GM23338 (cell line): ENCODE data around the gene GAREM1. TPM values are rescaled to one million over a fixed set of nuclear protein-coding genes. Genes with fewer than 3 reads are reported as not detected.
A peak's percentile ranks its signal among the peaks of the same experiment; 100 is the strongest.

Source experiments
- ATAC-seq: fragments of 200-7000 bp; cut with Tn5 transposase; 3 replicates; pipeline ENCODE4 v1.9.1; 2020
- DNase-seq: peaks from one replicate; pipeline ENCODE4 v3.0.0-alpha.2; 2015; ENCODE audit warnings: low spot score
- H2AFZ ChIP-seq: fragments of 200-600 bp; sonication (generic); 2 replicates; pipeline ENCODE4 v1.8.0; 2016; ENCODE audit warnings: antibody characterized with exemption, mild to moderate bottlenecking, moderate library complexity
- H3F3A ChIP-seq: fragments of 200-600 bp; sonication (generic); replicated peaks from 2 replicates; pipeline ENCODE4 v1.8.0; 2017; ENCODE audit warnings: antibody characterized with exemption, mixed run types, low read depth
- H3K27ac ChIP-seq: fragments of 200-600 bp; sonication (generic); 2 replicates; pipeline ENCODE4 v1.6.1; 2016; ENCODE audit warnings: low read depth
- H3K27me3 ChIP-seq: fragments of 200-600 bp; sonication (generic); 2 replicates; pipeline ENCODE4 v1.8.0; 2016; ENCODE audit warnings: mild to moderate bottlenecking, mixed run types, moderate library complexity; ENCODE audit not compliant: insufficient read depth
- H3K36me3 ChIP-seq: fragments of 200-600 bp; sonication (generic); 2 replicates; pipeline ENCODE4 v1.8.0; 2016; ENCODE audit warnings: mild to moderate bottlenecking; ENCODE audit not compliant: insufficient read depth
- H3K4me1 ChIP-seq: fragments of 200-600 bp; sonication (generic); 2 replicates; pipeline ENCODE4 v1.8.0; 2016; ENCODE audit warnings: mild to moderate bottlenecking, moderate library complexity; ENCODE audit not compliant: insufficient read depth
- H3K4me2 ChIP-seq: fragments of 200-600 bp; sonication (generic); 2 replicates; pipeline ENCODE4 v1.7.1; 2017; ENCODE audit warnings: mixed run types
- H3K4me3 ChIP-seq: fragments of 200-600 bp; sonication (generic); 2 replicates; pipeline ENCODE4 v1.6.1; 2016; ENCODE audit warnings: mixed run types
- H3K79me2 ChIP-seq: fragments of 200-600 bp; sonication (generic); replicated peaks from 2 replicates; pipeline ENCODE4 v1.8.0; 2017; ENCODE audit warnings: mild to moderate bottlenecking; ENCODE audit not compliant: insufficient read depth
- H3K9me2 ChIP-seq: fragments of 200-600 bp; sonication (generic); 2 replicates; pipeline ENCODE4 v1.8.0; 2017; ENCODE audit not compliant: insufficient read depth
- H4K20me1 ChIP-seq: fragments of 200-600 bp; sonication (generic); replicated peaks from 2 replicates; pipeline ENCODE4 v1.8.0; 2017; ENCODE audit warnings: mild to moderate bottlenecking; ENCODE audit not compliant: insufficient read depth
- H3K27ac Mint-ChIP-seq: 2 replicates; pipeline ENCODE4 v1.8.0; 2020; ENCODE audit warnings: inconsistent platforms, mild to moderate bottlenecking, moderate library complexity, mixed read lengths
- H3K27me3 Mint-ChIP-seq: 3 replicates; pipeline ENCODE4 v1.8.0; 2022; ENCODE audit warnings: low read depth, mild to moderate bottlenecking, moderate library complexity, mixed read lengths, inconsistent platforms; ENCODE audit not compliant: insufficient read depth, poor library complexity
- H3K36me3 Mint-ChIP-seq: 3 replicates; pipeline ENCODE4 v1.8.0; 2021; ENCODE audit warnings: low read depth, mild to moderate bottlenecking, inconsistent platforms, moderate library complexity, mixed read lengths
- H3K4me1 Mint-ChIP-seq: 3 replicates; pipeline ENCODE4 v1.8.0; 2020; ENCODE audit warnings: mild to moderate bottlenecking, inconsistent platforms, mixed read lengths
- H3K4me3 Mint-ChIP-seq: 3 replicates; pipeline ENCODE4 v1.8.0; 2021; ENCODE audit warnings: moderate library complexity, mild to moderate bottlenecking, inconsistent platforms, mixed read lengths
- H3K9me3 Mint-ChIP-seq: 3 replicates; pipeline ENCODE4 v1.8.0; 2020; ENCODE audit warnings: moderate library complexity, mild to moderate bottlenecking, inconsistent platforms, mixed read lengths
- CREB1 ChIP-seq: fragments of 250-450 bp; sonication (Bioruptor Pico); IDR thresholded peaks from 2 replicates; pipeline ENCODE4 v1.5.0; 2020; ENCODE audit warnings: low read depth, mild to moderate bottlenecking, moderate library complexity
- CTCF ChIP-seq, 2 experiments: fragments of 200-600 bp in 1 of 2; sonication (generic) in 1 of 2; conservative IDR thresholded peaks; 2 replicates each; pipeline versions ENCODE4 v1.5.1 to v1.6.1; 2016 to 2017; ENCODE audit warnings: antibody characterized with exemption in 2 of 2, low read depth in 2 of 2, mild to moderate bottlenecking in 2 of 2, moderate library complexity in 1 of 2
- NANOG ChIP-seq: IDR thresholded peaks from 2 replicates; pipeline ENCODE4 v1.6.1; 2016; ENCODE audit warnings: antibody characterized with exemption, borderline replicate concordance
- REST ChIP-seq: IDR thresholded peaks from one replicate; pipeline ENCODE4 v1.6.1; 2018; ENCODE audit warnings: antibody characterized with exemption; ENCODE audit not compliant: unreplicated experiment
- ZNF462 ChIP-seq: fragments of 250-450 bp; sonication (Bioruptor Pico); IDR thresholded peaks from 2 replicates; pipeline ENCODE4 v1.5.0; 2020; ENCODE audit warnings: mild to moderate bottlenecking, moderate library complexity
- polyA plus RNA-seq: library from polyadenylated mRNA; unstranded; fragments of >200 nt; fragmentation: Nextera tagmentation; extraction: Ambion mirVana; gene quantifications from 2 replicates; pipeline ENCODE4 v1.2.1, GENCODE V29; 2016
- total RNA-seq: library from RNA; depleted of rRNA; stranded (reverse); fragments of >200 nt; shearing (Covaris generic); gene quantifications from 2 replicates; pipeline ENCODE4 v1.2.3, GENCODE V29; 2014

GAREM1 gene
- total and polyA plus RNA-seq, 2 experiments from 2014 or later = 2.7 to 6.0 TPM

GRCh38 chr18:32335228-32335627, 135.5 kb downstream of the GAREM1 start (continued):
- no peak for TF ChIP-seq NANOG
- TF ChIP-seq CREB1 = no peak
- TF ChIP-seq CTCF (conservative IDR thresholded peaks at IDR 0.05; ENCODE audit: low read depth in 2 of 2) = no peak
- no peak for TF ChIP-seq REST

- DNase-seq (no peak), ATAC-seq (peak; percentile 39; the same call in 2 of the 3 replicates)
- no peak overlapping the region for H3K27ac Mint-ChIP-seq
- Histone ChIP-seq H3K4me3 (no peak overlapping the region), H3K27ac (no peak overlapping the region), H3K9me2 (no peaks in the 10 kb centered on the region), H3K79me2 (no peaks in the 10 kb centered on the region), H3K27me3 (no peaks in the 10 kb centered on the region), H3K4me1 (0 out of 2 replicates have a peak, but pooled peaks cover 3% of the 10 kb centered on the region), H3F3A (no peaks in the 10 kb centered on the region), H4K20me1 (no peaks in the 10 kb centered on the region), H3K4me2 (no peak overlapping the region), H2AFZ (no peak overlapping the region), H3K36me3 (no peaks in the 10 kb centered on the region)
- TF ChIP-seq CTCF (conservative IDR thresholded peaks at IDR 0.05; ENCODE audit: low read depth in 2 of 2) (peak in 1 of 2 experiments; percentile 32; a peak in 2 of 4 replicates), ZNF462 (CRISPR knock-in tag) (no peak)
- H3K36me3 Mint-ChIP-seq = no peaks in the 10 kb centered on the region
- no peaks in the 10 kb centered on the region for H3K27me3 Mint-ChIP-seq
- peaks cover 5% of the 10 kb centered on the region; the same call in 2 of the 3 replicates for H3K4me1 Mint-ChIP-seq
- no peak overlapping the region for H3K4me3 Mint-ChIP-seq
- H3K9me3 Mint-ChIP-seq = no peaks in the 10 kb centered on the region
These were observed 136.9 kb downstream of the GAREM1 start for GRCh38 chr18:32333781-32334180.
